ENCODE measurements around the gene SNRNP48. TPM values are rescaled to one million over a fixed set of nuclear protein-coding genes. Genes with fewer than 3 reads are reported as not detected.

SNRNP48 gene
- total RNA-seq, 1 experiment from 2014 or later, result 17.6 TPM

GRCh38 chr6:7617801-7618764 is 28.1 kb downstream of the SNRNP48 start:
- peaks cover 5% of the 10 kb centered on the region for H3K4me1 Mint-ChIP-seq
- ATAC-seq (no peak), DNase-seq (ENCODE audit: low spot score) (no peak)
- TF ChIP-seq TEAD1 (CRISPR knock-in tag; IDR thresholded peaks at IDR 0.05) (no peak), MXD4 (CRISPR knock-in tag; IDR thresholded peaks at IDR 0.05; ENCODE audit: borderline replicate concordance) (no peak), MAX (CRISPR knock-in tag; IDR thresholded peaks at IDR 0.05) (no peak), NFYB (CRISPR knock-in tag; conservative IDR thresholded peaks at IDR 0.05; ENCODE audit: low read depth) (no peak), AFF4 (CRISPR knock-in tag; IDR thresholded peaks at IDR 0.05; ENCODE audit: borderline replicate concordance) (no peak), E2F4 (CRISPR knock-in tag; IDR thresholded peaks at IDR 0.05; ENCODE audit: borderline replicate concordance, low read depth) (no peak), ZNF532 (CRISPR knock-in tag; IDR thresholded peaks at IDR 0.05; ENCODE audit: borderline replicate concordance) (no peak), ATF3 (CRISPR knock-in tag; conservative IDR thresholded peaks at IDR 0.05) (no peak), ZNF512 (CRISPR knock-in tag; IDR thresholded peaks at IDR 0.05; ENCODE audit: borderline replicate concordance) (no peak), JAZF1 (CRISPR knock-in tag; IDR thresholded peaks at IDR 0.05) (no peak), GTF2I (CRISPR knock-in tag; conservative IDR thresholded peaks at IDR 0.05) (no peak)
- H3K27me3 Mint-ChIP-seq (ENCODE audit: low read depth), result no peaks in the 10 kb centered on the region
- H3K36me3 Mint-ChIP-seq, result peaks cover 1% of the 10 kb centered on the region; the same call in 1 of the 2 replicates
- H3K27ac Mint-ChIP-seq, result no peak overlapping the region
- ChIA-PET POLR2A (no interaction called here), CTCF (interaction anchor here (0.8 to 1.1 kb wide), 2 partner anchors 109 to 191 kb away, joined by 3 to 4 read pairs; no protein-coding TSS in a partner anchor)
- H3K9me3 Mint-ChIP-seq, result no peaks in the 10 kb centered on the region
- no peak overlapping the region for H3K4me3 Mint-ChIP-seq
